ENCODE measurements around the gene KIF3A.

KIF3A gene

DNA sequence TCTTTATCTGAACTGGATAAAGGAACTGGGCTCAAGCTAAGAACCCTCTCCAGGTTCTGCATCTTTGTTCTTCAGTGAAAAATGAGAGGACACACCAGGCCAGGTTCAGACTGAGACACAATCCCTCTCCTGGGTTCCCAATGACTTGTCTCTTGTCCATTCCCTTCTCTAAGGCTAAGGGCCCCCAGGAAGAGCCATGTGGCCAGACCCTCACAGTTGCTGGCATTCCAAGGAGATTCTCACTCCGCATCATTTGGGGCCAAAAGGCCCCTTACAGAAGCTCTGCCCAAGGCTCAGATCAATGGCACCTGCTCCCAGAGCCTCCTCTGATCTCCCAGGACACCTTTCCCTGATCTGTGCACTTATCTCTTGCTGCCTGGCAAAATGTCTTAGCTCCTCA lies 58.6 kb downstream of the KIF3A start:
- Histone ChIP-seq H3K9me2 (replicated peaks; ENCODE audit: insufficient read depth, low read length) (no peaks in the 10 kb centered on the region), H3K4me2 (ENCODE audit: low read depth, low read length) (no peak overlapping the region), H3K4me1 (ENCODE audit: low read length) (no peaks in the 10 kb centered on the region), H3K4me3 (ENCODE audit: low read length) (no peak overlapping the region), H3K9me3 (replicated peaks; ENCODE audit: insufficient read depth, low read length) (no peaks in the 10 kb centered on the region), H2AFZ (ENCODE audit: low read length) (no peak overlapping the region), H4K20me1 (ENCODE audit: insufficient read depth, low read length) (no peaks in the 10 kb centered on the region), H3K36me3 (replicated peaks; ENCODE audit: insufficient read depth, low read length) (no peaks in the 10 kb centered on the region), H3K79me2 (ENCODE audit: low read length) (no peaks in the 10 kb centered on the region), H3K27me3 (replicated peaks; ENCODE audit: insufficient read depth, low read length) (no peaks in the 10 kb centered on the region), H3K9ac (ENCODE audit: low read length) (no peak overlapping the region), H3K27ac (ENCODE audit: low read length) (no peak overlapping the region), H3F3A (ENCODE audit: insufficient read depth, low read length) (no peaks in the 10 kb centered on the region)
- TF ChIP-seq EZH2 (optimal IDR thresholded peaks at IDR 0.05; ENCODE audit: low read depth, low read length) (no peak), EZH2phosphoT487 (IDR thresholded peaks at IDR 0.05; ENCODE audit: low read length) (no peak)
- TF ChIP-seq, protein P1, sequence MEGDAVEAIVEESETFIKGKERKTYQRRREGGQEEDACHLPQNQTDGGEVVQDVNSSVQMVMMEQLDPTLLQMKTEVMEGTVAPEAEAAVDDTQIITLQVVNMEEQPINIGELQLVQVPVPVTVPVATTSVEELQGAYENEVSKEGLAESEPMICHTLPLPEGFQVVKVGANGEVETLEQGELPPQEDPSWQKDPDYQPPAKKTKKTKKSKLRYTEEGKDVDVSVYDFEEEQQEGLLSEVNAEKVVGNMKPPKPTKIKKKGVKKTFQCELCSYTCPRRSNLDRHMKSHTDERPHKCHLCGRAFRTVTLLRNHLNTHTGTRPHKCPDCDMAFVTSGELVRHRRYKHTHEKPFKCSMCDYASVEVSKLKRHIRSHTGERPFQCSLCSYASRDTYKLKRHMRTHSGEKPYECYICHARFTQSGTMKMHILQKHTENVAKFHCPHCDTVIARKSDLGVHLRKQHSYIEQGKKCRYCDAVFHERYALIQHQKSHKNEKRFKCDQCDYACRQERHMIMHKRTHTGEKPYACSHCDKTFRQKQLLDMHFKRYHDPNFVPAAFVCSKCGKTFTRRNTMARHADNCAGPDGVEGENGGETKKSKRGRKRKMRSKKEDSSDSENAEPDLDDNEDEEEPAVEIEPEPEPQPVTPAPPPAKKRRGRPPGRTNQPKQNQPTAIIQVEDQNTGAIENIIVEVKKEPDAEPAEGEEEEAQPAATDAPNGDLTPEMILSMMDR (IDR thresholded peaks at IDR 0.05; ENCODE audit: low read length) = no peak
- no peak for DNase-seq

DNA sequence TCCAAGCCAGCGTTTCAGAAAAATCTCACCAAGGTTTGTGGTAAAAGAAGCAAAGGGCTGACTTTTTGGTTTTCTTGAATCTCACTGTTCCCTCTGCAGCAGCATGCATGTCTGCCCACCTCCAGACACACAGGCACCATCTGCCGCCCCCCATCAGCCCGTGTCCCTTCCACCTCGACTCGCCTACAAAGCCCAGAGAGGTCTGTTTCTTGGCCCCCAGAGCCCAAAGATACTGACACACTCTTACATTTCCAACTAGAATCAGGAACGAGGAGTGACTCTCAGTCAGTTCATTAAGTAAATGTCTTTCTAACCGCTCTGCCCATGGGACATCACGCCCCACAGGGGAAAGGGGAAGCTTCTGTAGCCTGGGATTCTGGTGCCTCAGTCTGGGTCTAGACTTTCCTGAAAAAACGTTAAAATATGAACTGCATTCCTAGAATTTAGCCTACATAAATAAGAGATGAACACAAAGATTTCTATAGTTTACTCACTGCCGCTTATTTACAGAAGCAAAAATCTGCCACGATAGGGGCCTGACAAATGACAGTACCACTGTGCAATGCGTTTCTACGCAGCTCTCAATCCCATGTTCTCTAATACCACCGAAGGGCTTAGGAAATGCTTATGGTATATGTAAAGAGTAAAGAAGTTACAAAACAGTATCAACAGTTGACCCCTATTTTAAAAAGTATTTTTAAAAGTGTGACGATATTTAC lies 59.5 kb downstream of the KIF3A start:
- H3K4me1 ChIP-seq (ENCODE audit: low read length) = no peaks in the 10 kb centered on the region
- H3K4me3 ChIP-seq (ENCODE audit: low read length) = no peak overlapping the region
- no peak overlapping the region for H2AFZ ChIP-seq (ENCODE audit: low read length)
- no peaks in the 10 kb centered on the region for H3K9me2 ChIP-seq (replicated peaks; ENCODE audit: insufficient read depth, low read length)
- H3K27me3 ChIP-seq (replicated peaks; ENCODE audit: insufficient read depth, low read length) = no peaks in the 10 kb centered on the region
- no peak overlapping the region for H3K9ac ChIP-seq (ENCODE audit: low read length)
- H3K9me3 ChIP-seq (replicated peaks; ENCODE audit: insufficient read depth, low read length) = no peaks in the 10 kb centered on the region
- no peaks in the 10 kb centered on the region for H3K79me2 ChIP-seq (ENCODE audit: low read length)
- no peaks in the 10 kb centered on the region for H4K20me1 ChIP-seq (ENCODE audit: insufficient read depth, low read length)
- H3K27ac ChIP-seq (ENCODE audit: low read length) = no peak overlapping the region
- H3K4me2 ChIP-seq (ENCODE audit: low read depth, low read length) = no peak overlapping the region
- H3F3A ChIP-seq (ENCODE audit: insufficient read depth, low read length) = no peaks in the 10 kb centered on the region
- TF ChIP-seq, protein P1 (IDR thresholded peaks at IDR 0.05; ENCODE audit: low read length) = no peak
- no peak for TF ChIP-seq EZH2phosphoT487 (IDR thresholded peaks at IDR 0.05; ENCODE audit: low read length)
- TF ChIP-seq EZH2 (optimal IDR thresholded peaks at IDR 0.05; ENCODE audit: low read depth, low read length) = no peak
- DNase-seq = no peak
- H3K36me3 ChIP-seq (replicated peaks; ENCODE audit: insufficient read depth, low read length) = no peaks in the 10 kb centered on the region

DNA sequence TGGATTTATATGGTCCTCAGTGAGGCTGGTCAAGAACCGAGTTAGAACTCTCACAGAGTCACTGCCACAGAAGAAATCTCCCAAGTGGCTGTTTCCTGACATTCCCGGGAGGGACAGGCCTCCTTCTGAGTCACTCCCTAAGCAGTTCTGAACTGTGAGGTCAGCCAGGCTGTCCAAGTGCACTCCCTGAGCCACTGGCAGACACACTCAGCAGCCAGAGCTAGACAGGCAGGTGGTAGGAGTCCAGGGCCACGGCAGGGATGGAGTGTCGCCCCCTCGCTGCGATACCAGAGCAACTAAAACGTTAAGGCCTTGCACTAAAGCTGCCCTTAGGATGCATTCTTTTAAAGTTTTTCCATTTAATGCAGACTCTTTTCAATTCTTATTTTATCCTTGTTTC lies 60.2 kb downstream of the KIF3A start:
- no peaks in the 10 kb centered on the region for H3K27me3 ChIP-seq (replicated peaks; ENCODE audit: insufficient read depth, low read length)
- H3K9me3 ChIP-seq (replicated peaks; ENCODE audit: insufficient read depth, low read length) = no peaks in the 10 kb centered on the region
- no peaks in the 10 kb centered on the region for H3K79me2 ChIP-seq (ENCODE audit: low read length)
- H4K20me1 ChIP-seq (ENCODE audit: insufficient read depth, low read length) = no peaks in the 10 kb centered on the region
- no peak overlapping the region for H2AFZ ChIP-seq (ENCODE audit: low read length)
- no peaks in the 10 kb centered on the region for H3K36me3 ChIP-seq (replicated peaks; ENCODE audit: insufficient read depth, low read length)
- no peak overlapping the region for H3K4me2 ChIP-seq (ENCODE audit: low read depth, low read length)
- no peak overlapping the region for H3K9ac ChIP-seq (ENCODE audit: low read length)
- H3K9me2 ChIP-seq (replicated peaks; ENCODE audit: insufficient read depth, low read length) = no peaks in the 10 kb centered on the region
- no peaks in the 10 kb centered on the region for H3F3A ChIP-seq (ENCODE audit: insufficient read depth, low read length)
- no peaks in the 10 kb centered on the region for H3K4me1 ChIP-seq (ENCODE audit: low read length)
- TF ChIP-seq EZH2 (optimal IDR thresholded peaks at IDR 0.05; ENCODE audit: low read depth, low read length) = no peak
- no peak for TF ChIP-seq EZH2phosphoT487 (IDR thresholded peaks at IDR 0.05; ENCODE audit: low read length)
- TF ChIP-seq, protein P1 (IDR thresholded peaks at IDR 0.05; ENCODE audit: low read length) = no peak
- H3K4me3 ChIP-seq (ENCODE audit: low read length) = no peak overlapping the region
- no peak for DNase-seq
- H3K27ac ChIP-seq (ENCODE audit: low read length) = no peak overlapping the region

Measured in MM.1S (cell line).